Measurements from ENCODE around the gene DDX47.
"Not testable (repeated sequence)": the region's sequence is repeated elsewhere in the genome, so short reads cannot be mapped to it uniquely, and the experiment has no call there.

DDX47 gene

GRCh38 chr12:12839873-12840579 is 26.9 kb downstream of the DDX47 start:
- Histone ChIP-seq H3K36me3 (ENCODE audit: insufficient read depth, low read length) (peaks cover 4% of the 10 kb centered on the region), H3K4me1 (ENCODE audit: insufficient read depth, low read length) (no peaks in the 10 kb centered on the region), H2AFZ (ENCODE audit: low read depth, low read length) (no peak overlapping the region), H3K27me3 (ENCODE audit: insufficient read depth, low read length) (no peaks in the 10 kb centered on the region), H3K9me3 (ENCODE audit: low read length) (no peaks in the 10 kb centered on the region), H3K4me3 (ENCODE audit: low read length) (no peak overlapping the region)

GRCh38 chr12:12840580-12840899 is 27.4 kb downstream of the DDX47 start:
- Histone ChIP-seq H3K27me3 (ENCODE audit: insufficient read depth, low read length) (no peaks in the 10 kb centered on the region), H3K4me3 (ENCODE audit: low read length) (no peak overlapping the region), H3K9me3 (ENCODE audit: low read length) (no peaks in the 10 kb centered on the region), H2AFZ (ENCODE audit: low read depth, low read length) (no peak overlapping the region), H3K36me3 (ENCODE audit: insufficient read depth, low read length) (peaks cover 4% of the 10 kb centered on the region), H3K4me1 (ENCODE audit: insufficient read depth, low read length) (no peaks in the 10 kb centered on the region)

- H3K4me3 ChIP-seq (ENCODE audit: low read length); H2AFZ ChIP-seq (ENCODE audit: low read depth, low read length); H3K36me3 ChIP-seq (ENCODE audit: insufficient read depth, low read length); H3K9me3 ChIP-seq (ENCODE audit: low read length); H3K4me1 ChIP-seq (ENCODE audit: insufficient read depth, low read length); H3K27me3 ChIP-seq (ENCODE audit: insufficient read depth, low read length): not testable (repeated sequence)
Observed at GRCh38 chr12:12841428-12841827, 28.3 kb downstream of the DDX47 start.

GRCh38 chr12:12845794-12846243 is 32.7 kb downstream of the DDX47 start:
- H2AFZ ChIP-seq (ENCODE audit: low read depth, low read length): no peak overlapping the region
- no peaks in the 10 kb centered on the region for H3K27me3 ChIP-seq (ENCODE audit: insufficient read depth, low read length)
- no peaks in the 10 kb centered on the region for H3K36me3 ChIP-seq (ENCODE audit: insufficient read depth, low read length)
- H3K4me1 ChIP-seq (ENCODE audit: insufficient read depth, low read length): no peaks in the 10 kb centered on the region
- peaks cover 2% of the 10 kb centered on the region for H3K9me3 ChIP-seq (ENCODE audit: low read length)
- H3K4me3 ChIP-seq (ENCODE audit: low read length): no peak overlapping the region

- not testable (repeated sequence) for H3K9me3 ChIP-seq (ENCODE audit: low read length); H3K4me1 ChIP-seq (ENCODE audit: insufficient read depth, low read length); H3K36me3 ChIP-seq (ENCODE audit: insufficient read depth, low read length); H3K27me3 ChIP-seq (ENCODE audit: insufficient read depth, low read length); H3K4me3 ChIP-seq (ENCODE audit: low read length); H2AFZ ChIP-seq (ENCODE audit: low read depth, low read length)
Observed at GRCh38 chr12:12846780-12847179, 33.6 kb downstream of the DDX47 start.

- Histone ChIP-seq H3K4me1 (ENCODE audit: insufficient read depth, low read length) (no peaks in the 10 kb centered on the region), H3K27me3 (ENCODE audit: insufficient read depth, low read length) (no peaks in the 10 kb centered on the region), H3K36me3 (ENCODE audit: insufficient read depth, low read length) (no peaks in the 10 kb centered on the region), H3K4me3 (ENCODE audit: low read length) (no peak overlapping the region), H2AFZ (ENCODE audit: low read depth, low read length) (no peak overlapping the region), H3K9me3 (ENCODE audit: low read length) (peaks cover 7% of the 10 kb centered on the region)
Observed at GRCh38 chr12:12853435-12853834, 40.3 kb downstream of the DDX47 start.

- Histone ChIP-seq H3K4me1 (ENCODE audit: insufficient read depth, low read length) (no peaks in the 10 kb centered on the region), H3K36me3 (ENCODE audit: insufficient read depth, low read length) (no peaks in the 10 kb centered on the region), H3K4me3 (ENCODE audit: low read length) (no peak overlapping the region), H3K9me3 (ENCODE audit: low read length) (peaks cover 2% of the 10 kb centered on the region), H2AFZ (ENCODE audit: low read depth, low read length) (no peak overlapping the region), H3K27me3 (ENCODE audit: insufficient read depth, low read length) (no peaks in the 10 kb centered on the region)
Observed at GRCh38 chr12:12859690-12860089, 46.5 kb downstream of the DDX47 start.

GRCh38 chr12:12864243-12864642 is 51.1 kb downstream of the DDX47 start:
- H3K36me3 ChIP-seq (ENCODE audit: insufficient read depth, low read length): no peaks in the 10 kb centered on the region
- H3K9me3 ChIP-seq (ENCODE audit: low read length): no peaks in the 10 kb centered on the region
- H3K4me1 ChIP-seq (ENCODE audit: insufficient read depth, low read length): no peaks in the 10 kb centered on the region
- no peaks in the 10 kb centered on the region for H3K27me3 ChIP-seq (ENCODE audit: insufficient read depth, low read length)
- no peak overlapping the region for H2AFZ ChIP-seq (ENCODE audit: low read depth, low read length)
- no peak overlapping the region for H3K4me3 ChIP-seq (ENCODE audit: low read length)

- Histone ChIP-seq H3K36me3 (ENCODE audit: insufficient read depth, low read length) (no peaks in the 10 kb centered on the region), H3K4me3 (ENCODE audit: low read length) (no peak overlapping the region), H3K9me3 (ENCODE audit: low read length) (no peaks in the 10 kb centered on the region), H3K4me1 (ENCODE audit: insufficient read depth, low read length) (no peaks in the 10 kb centered on the region), H3K27me3 (ENCODE audit: insufficient read depth, low read length) (no peaks in the 10 kb centered on the region), H2AFZ (ENCODE audit: low read depth, low read length) (no peak overlapping the region)
Observed at GRCh38 chr12:12868477-12869235, 55.5 kb downstream of the DDX47 start.

GRCh38 chr12:12870465-12870864 is 57.3 kb downstream of the DDX47 start:
- Histone ChIP-seq H3K36me3 (ENCODE audit: insufficient read depth, low read length) (no peaks in the 10 kb centered on the region), H2AFZ (ENCODE audit: low read depth, low read length) (no peak overlapping the region), H3K27me3 (ENCODE audit: insufficient read depth, low read length) (no peaks in the 10 kb centered on the region), H3K9me3 (ENCODE audit: low read length) (no peaks in the 10 kb centered on the region), H3K4me1 (ENCODE audit: insufficient read depth, low read length) (peaks cover 4% of the 10 kb centered on the region), H3K4me3 (ENCODE audit: low read length) (no peak overlapping the region)

GRCh38 chr12:12871587-12872138 is 58.5 kb downstream of the DDX47 start:
- Histone ChIP-seq H3K9me3 (ENCODE audit: low read length) (no peaks in the 10 kb centered on the region), H3K4me3 (ENCODE audit: low read length) (no peak overlapping the region), H2AFZ (ENCODE audit: low read depth, low read length) (no peak overlapping the region), H3K36me3 (ENCODE audit: insufficient read depth, low read length) (no peaks in the 10 kb centered on the region), H3K4me1 (ENCODE audit: insufficient read depth, low read length) (peaks cover 4% of the 10 kb centered on the region), H3K27me3 (ENCODE audit: insufficient read depth, low read length) (no peaks in the 10 kb centered on the region)

- no peak overlapping the region for H2AFZ ChIP-seq (ENCODE audit: low read depth, low read length)
- no peaks in the 10 kb centered on the region for H3K27me3 ChIP-seq (ENCODE audit: insufficient read depth, low read length)
- no peaks in the 10 kb centered on the region for H3K9me3 ChIP-seq (ENCODE audit: low read length)
- H3K4me1 ChIP-seq (ENCODE audit: insufficient read depth, low read length): peaks cover 4% of the 10 kb centered on the region
- H3K4me3 ChIP-seq (ENCODE audit: low read length): no peak overlapping the region
- H3K36me3 ChIP-seq (ENCODE audit: insufficient read depth, low read length): no peaks in the 10 kb centered on the region
Observed at GRCh38 chr12:12872139-12872933, 59.2 kb downstream of the DDX47 start.

- H3K4me1 ChIP-seq (ENCODE audit: insufficient read depth, low read length): peaks cover 4% of the 10 kb centered on the region
- no peaks in the 10 kb centered on the region for H3K36me3 ChIP-seq (ENCODE audit: insufficient read depth, low read length)
- no peaks in the 10 kb centered on the region for H3K27me3 ChIP-seq (ENCODE audit: insufficient read depth, low read length)
- no peaks in the 10 kb centered on the region for H3K9me3 ChIP-seq (ENCODE audit: low read length)
- H2AFZ ChIP-seq (ENCODE audit: low read depth, low read length): no peak overlapping the region
- H3K4me3 ChIP-seq (ENCODE audit: low read length): no peak overlapping the region
Observed at GRCh38 chr12:12872934-12873275, 59.8 kb downstream of the DDX47 start.

Measured in neuron (in vitro differentiated cells).